Endodermal cell (in vitro differentiated cells): ENCODE data around the gene PPM1E. TPM values are rescaled to one million over a fixed set of nuclear protein-coding genes. Genes with fewer than 3 reads are reported as not detected.

Experiments
- DNase-seq: peaks from one replicate; pipeline ENCODE4 v3.0.0-alpha.2; 2017
- H3K27ac ChIP-seq: 2 replicates; pipeline ENCODE4 v1.5.1; 2013; ENCODE audit warnings: mild to moderate bottlenecking, low read depth, low read length, moderate library complexity
- H3K27me3 ChIP-seq: 2 replicates; pipeline ENCODE4 v1.6.1; 2013; ENCODE audit warnings: mild to moderate bottlenecking, low read length, moderate library complexity; ENCODE audit not compliant: insufficient read depth, control insufficient read depth, poor library complexity, severe bottlenecking
- H3K36me3 ChIP-seq: 2 replicates; pipeline ENCODE4 v1.7.0; 2013; ENCODE audit warnings: mild to moderate bottlenecking, low read length, moderate library complexity; ENCODE audit not compliant: control insufficient read depth, insufficient read depth
- H3K4me1 ChIP-seq: one replicate; pipeline ENCODE4 v1.7.0; 2013; ENCODE audit warnings: low read length; ENCODE audit not compliant: control insufficient read depth, insufficient read depth
- H3K4me3 ChIP-seq: 2 replicates; pipeline ENCODE4 v1.5.1; 2013; ENCODE audit warnings: mild to moderate bottlenecking, low read length, moderate library complexity
- H3K9ac ChIP-seq: 2 replicates; pipeline ENCODE4 v1.6.1; 2013; ENCODE audit warnings: mild to moderate bottlenecking, low read length, moderate library complexity; ENCODE audit not compliant: poor library complexity, severe bottlenecking; ENCODE audit errors: extremely low read depth
- H3K9me3 ChIP-seq: 2 replicates; pipeline ENCODE4 v1.6.1; 2013; ENCODE audit warnings: mild to moderate bottlenecking, low read length, moderate library complexity; ENCODE audit not compliant: control insufficient read depth
- H3K27ac Mint-ChIP-seq: 2 replicates; pipeline ENCODE4 v1.8.0; 2020; ENCODE audit warnings: mixed read lengths
- H3K27me3 Mint-ChIP-seq: 2 replicates; pipeline ENCODE4 v1.8.0; 2021; ENCODE audit warnings: mild to moderate bottlenecking, mixed read lengths; ENCODE audit not compliant: insufficient read depth
- H3K36me3 Mint-ChIP-seq: 2 replicates; pipeline ENCODE4 v1.8.0; 2020; ENCODE audit warnings: low read depth, mixed read lengths
- H3K4me1 Mint-ChIP-seq: 2 replicates; pipeline ENCODE4 v1.8.0; 2020; ENCODE audit warnings: mixed read lengths
- H3K4me3 Mint-ChIP-seq: 2 replicates; pipeline ENCODE4 v1.8.0; 2020; ENCODE audit warnings: mild to moderate bottlenecking, moderate library complexity, mixed read lengths
- H3K9me3 Mint-ChIP-seq: 2 replicates; pipeline ENCODE4 v1.8.0; 2020; ENCODE audit warnings: mild to moderate bottlenecking, mixed read lengths
- WGBS, 2 experiments: methylation state at CpG; one replicate each; pipeline versions ENCODE4 v1.1.5 to v1.1.7; 2013; ENCODE audit warnings: missing lambda C conversion rate in 2 of 2, mixed read lengths in 1 of 2; ENCODE audit not compliant: insufficient coverage in 1 of 2, insufficient read length in 1 of 2; 5-methylcytosine and 5-hydroxymethylcytosine counted together
- total RNA-seq, 2 donors: library from RNA; stranded (reverse); fragmentation: NEBNext Ultra II Directional in 1 of 2; extraction: Animal tissue kit (Norgen Biotek cat#: 25700) in 1 of 2; gene quantifications; 2 replicates in 1 of 2; 3 replicates in 1 of 2; pipeline ENCODE4 v1.2.1, GENCODE V29; 2021
- TF ChIP-seq, protein P1 (sequence below): fragments of 200-600 bp; sonication (generic); conservative IDR thresholded peaks from 2 replicates; pipeline ENCODE4 v1.5.0; 2021; ENCODE audit warnings: antibody characterized with exemption, mild to moderate bottlenecking

PPM1E gene
- total RNA-seq, 2 donors from 2014 or later = 1.4 to 2.2 TPM

DNA sequence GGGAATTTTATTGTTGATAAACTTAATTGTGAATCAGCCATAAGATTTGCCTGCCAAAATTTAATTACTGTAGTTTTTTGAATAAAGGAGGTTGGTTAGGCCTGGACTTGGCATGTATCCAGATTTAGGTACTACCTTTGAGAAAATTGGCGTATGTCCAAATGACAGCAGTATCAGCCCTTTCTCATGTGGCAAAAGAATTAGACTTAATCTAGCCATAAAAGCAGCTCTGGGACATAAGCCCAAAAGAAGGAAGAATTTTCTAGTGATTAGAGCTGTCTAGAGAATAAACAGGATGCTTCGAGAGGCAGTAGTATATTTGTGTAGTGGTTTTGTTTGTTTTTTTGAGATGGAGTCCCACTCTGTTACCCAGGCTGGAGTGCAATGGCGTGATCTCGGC lies 27.7 kb downstream of the PPM1E start:
- Histone ChIP-seq H3K4me1 (no peaks in the 10 kb centered on the region), H3K9ac (no peak overlapping the region), H3K36me3 (no peaks in the 10 kb centered on the region), H3K9me3 (no peaks in the 10 kb centered on the region), H3K27ac (no peak overlapping the region), H3K4me3 (no peak overlapping the region), H3K27me3 (no peaks in the 10 kb centered on the region)
- Mint-ChIP-seq H3K4me3 (no peak overlapping the region), H3K27ac (no peak overlapping the region), H3K4me1 (no peaks in the 10 kb centered on the region), H3K9me3 (no peaks in the 10 kb centered on the region), H3K36me3 (no peaks in the 10 kb centered on the region), H3K27me3 (no peaks in the 10 kb centered on the region)
- TF ChIP-seq, protein P1, sequence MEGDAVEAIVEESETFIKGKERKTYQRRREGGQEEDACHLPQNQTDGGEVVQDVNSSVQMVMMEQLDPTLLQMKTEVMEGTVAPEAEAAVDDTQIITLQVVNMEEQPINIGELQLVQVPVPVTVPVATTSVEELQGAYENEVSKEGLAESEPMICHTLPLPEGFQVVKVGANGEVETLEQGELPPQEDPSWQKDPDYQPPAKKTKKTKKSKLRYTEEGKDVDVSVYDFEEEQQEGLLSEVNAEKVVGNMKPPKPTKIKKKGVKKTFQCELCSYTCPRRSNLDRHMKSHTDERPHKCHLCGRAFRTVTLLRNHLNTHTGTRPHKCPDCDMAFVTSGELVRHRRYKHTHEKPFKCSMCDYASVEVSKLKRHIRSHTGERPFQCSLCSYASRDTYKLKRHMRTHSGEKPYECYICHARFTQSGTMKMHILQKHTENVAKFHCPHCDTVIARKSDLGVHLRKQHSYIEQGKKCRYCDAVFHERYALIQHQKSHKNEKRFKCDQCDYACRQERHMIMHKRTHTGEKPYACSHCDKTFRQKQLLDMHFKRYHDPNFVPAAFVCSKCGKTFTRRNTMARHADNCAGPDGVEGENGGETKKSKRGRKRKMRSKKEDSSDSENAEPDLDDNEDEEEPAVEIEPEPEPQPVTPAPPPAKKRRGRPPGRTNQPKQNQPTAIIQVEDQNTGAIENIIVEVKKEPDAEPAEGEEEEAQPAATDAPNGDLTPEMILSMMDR = no peak
- WGBS, 2 experiments = 96 to 97% methylated on average over 4 of the region's 4 CpGs
- DNase-seq = no peak

DNA sequence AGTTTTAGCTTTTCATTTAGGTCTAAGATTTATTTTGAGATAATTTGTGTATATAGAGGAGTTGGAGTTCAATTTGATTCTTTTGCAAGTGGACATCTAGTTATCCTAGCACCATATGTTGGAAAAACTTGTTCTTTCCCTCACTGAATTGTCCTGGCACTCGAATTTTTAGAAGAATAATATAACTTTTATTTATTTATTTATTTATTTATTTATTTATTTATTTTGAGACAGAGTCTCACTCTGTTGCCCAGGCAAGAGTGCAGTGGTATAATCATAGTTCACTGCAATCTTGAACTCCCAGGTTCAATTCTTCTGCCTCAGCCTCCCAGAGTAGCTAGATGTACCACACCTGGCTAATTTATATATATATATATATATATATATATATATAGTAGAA lies 29.4 kb downstream of the PPM1E start:
- no CpG with 5 or more reads among the region's 1 CpG for WGBS, 2 experiments

DNA sequence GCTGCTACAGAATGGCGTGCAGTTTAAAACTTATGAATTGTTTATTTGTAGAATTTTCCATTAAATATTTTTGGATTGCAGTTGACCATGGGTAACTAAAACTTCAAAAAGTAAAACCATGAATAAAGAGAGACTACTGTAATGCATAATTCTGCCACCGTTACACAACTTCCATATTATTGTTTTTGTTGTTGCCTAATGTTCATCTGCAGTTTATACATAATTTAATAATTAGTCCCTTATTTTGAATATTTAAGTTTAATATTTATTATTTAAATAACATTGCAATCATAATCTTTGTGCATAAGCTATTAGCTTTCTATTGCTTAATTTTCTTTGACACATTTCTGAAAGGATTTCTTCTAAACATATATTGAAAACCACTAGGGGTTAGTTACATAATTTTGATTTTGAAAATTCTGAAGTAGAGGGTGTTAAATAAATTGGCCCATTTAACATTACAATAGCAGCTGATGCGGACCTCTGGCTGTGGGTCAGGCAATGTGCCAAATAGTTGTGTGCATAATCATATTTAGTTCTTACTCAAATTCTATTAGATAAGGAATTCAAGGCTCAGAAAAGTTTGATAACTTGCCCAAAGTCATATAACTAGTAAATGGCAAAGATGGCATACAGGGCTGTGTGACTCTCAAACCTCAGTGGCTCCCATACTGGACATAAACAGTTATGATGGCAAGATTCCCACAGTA lies 31.1 kb downstream of the PPM1E start:
- H3K9me3 ChIP-seq = no peaks in the 10 kb centered on the region
- H3K4me3 Mint-ChIP-seq = no peak overlapping the region
- no peaks in the 10 kb centered on the region for H3K27me3 ChIP-seq
- no peaks in the 10 kb centered on the region for H3K27me3 Mint-ChIP-seq
- no peaks in the 10 kb centered on the region for H3K36me3 ChIP-seq
- H3K27ac ChIP-seq = no peak overlapping the region
- 80 to 82% methylated on average over 1 to 3 of the region's 3 CpGs for WGBS, 2 experiments
- no peaks in the 10 kb centered on the region for H3K36me3 Mint-ChIP-seq
- H3K4me3 ChIP-seq = no peak overlapping the region
- DNase-seq = no peak
- no peaks in the 10 kb centered on the region for H3K9me3 Mint-ChIP-seq
- no peaks in the 10 kb centered on the region for H3K4me1 ChIP-seq
- no peak overlapping the region for H3K9ac ChIP-seq
- TF ChIP-seq, protein P1 = no peak
- H3K4me1 Mint-ChIP-seq = no peaks in the 10 kb centered on the region
- no peak overlapping the region for H3K27ac Mint-ChIP-seq

More for the DNA sequence above, 29.4 kb downstream of the PPM1E start:
- no peaks in the 10 kb centered on the region for H3K9me3 Mint-ChIP-seq
- H3K27me3 Mint-ChIP-seq = no peaks in the 10 kb centered on the region
- no peak overlapping the region for H3K27ac ChIP-seq
- H3K27ac Mint-ChIP-seq = no peak overlapping the region
- no peak overlapping the region for H3K4me3 Mint-ChIP-seq
- no peak for DNase-seq
- H3K9me3 ChIP-seq = no peaks in the 10 kb centered on the region
- no peak overlapping the region for H3K4me3 ChIP-seq
- no peaks in the 10 kb centered on the region for H3K27me3 ChIP-seq
- no peaks in the 10 kb centered on the region for H3K4me1 ChIP-seq
- H3K4me1 Mint-ChIP-seq = no peaks in the 10 kb centered on the region
- H3K36me3 ChIP-seq = no peaks in the 10 kb centered on the region
- TF ChIP-seq, protein P1 = no peak
- no peak overlapping the region for H3K9ac ChIP-seq
- H3K36me3 Mint-ChIP-seq = no peaks in the 10 kb centered on the region
